GM12878 (cell line): ENCODE data around the gene DTNBP1. TPM values are rescaled to one million over a fixed set of nuclear protein-coding genes. Genes with fewer than 3 reads are reported as not detected.

Source experiments
- ATAC-seq: fragments of 200-7000 bp; cut with Tn5 transposase; 3 replicates; pipeline ENCODE4 v1.9.1; 2020; ENCODE audit warnings: mild to moderate bottlenecking, moderate library complexity
- BruUV-seq: library from RNA; stranded (reverse); fragments of 400-500 nt; replicated peaks from 2 replicates; lab custom pipeline; 2021; lab: Mats Ljungman, UMichigan
- CTCF ChIA-PET: fragments of 300-600 bp; sonication (Branson Sonifier 250); formaldehyde crosslinking; extraction: SDS; loops from one replicate; lab custom pipeline; 2021; ENCODE audit warnings: inconsistent platforms; lab: Yijun Ruan, JAX
- POLR2A ChIA-PET: fragments of 350-600 bp; formaldehyde crosslinking; extraction: SDS; loops from one replicate; lab custom pipeline; 2021; ENCODE audit warnings: inconsistent platforms; lab: Charles Lee
- RAD21 ChIA-PET: fragments of 300-600 bp; sonication (Branson Sonifier 250); formaldehyde crosslinking; loops from one replicate; lab custom pipeline; 2023; ENCODE audit warnings: antibody characterized with exemption; ENCODE audit not compliant: unreplicated experiment; lab: Charles Lee
- SMC1A ChIA-PET: fragments of 300-600 bp; sonication (Branson Sonifier 250); formaldehyde crosslinking; loops from one replicate; lab custom pipeline; 2023; ENCODE audit not compliant: unreplicated experiment, uncharacterized antibody; lab: Charles Lee
- DNase-seq: peaks from one replicate; pipeline ENCODE4 v3.0.0-alpha.2; 2011; ENCODE audit warnings: low read depth, low spot score
- FAIRE-seq: peaks from 3 replicates; lab custom pipeline; 2011; peaks lifted over from hg19 to GRCh38; lab: Jason Lieb, UNC
- H2AFZ ChIP-seq: 2 replicates; pipeline ENCODE4 v1.6.0; 2011; ENCODE audit warnings: low read depth, low read length, control low read depth; ENCODE audit not compliant: control insufficient read depth
- H3K27ac ChIP-seq: 2 replicates; pipeline ENCODE4 v1.5.1; 2011; ENCODE audit warnings: control low read depth; ENCODE audit not compliant: control insufficient read depth, insufficient read depth
- H3K27me3 ChIP-seq, 2 experiments: replicated peaks in 1 of 2; 2 replicates each; pipeline versions ENCODE4 v1.6.0 to v1.6.1; 2011; ENCODE audit warnings: low read length in 1 of 2; ENCODE audit not compliant: control insufficient read depth in 2 of 2, insufficient read depth in 2 of 2
- H3K36me3 ChIP-seq, 2 experiments: 2 replicates each; pipeline ENCODE4 v1.5.1; 2011; ENCODE audit warnings: low read length in 1 of 2; ENCODE audit not compliant: control insufficient read depth in 2 of 2, insufficient read depth in 2 of 2
- H3K4me1 ChIP-seq: 2 replicates; pipeline ENCODE4 v1.6.1; 2011; ENCODE audit warnings: mild to moderate bottlenecking, low read length, moderate library complexity, mixed read lengths; ENCODE audit not compliant: control insufficient read depth, insufficient read depth
- H3K4me2 ChIP-seq: 2 replicates; pipeline ENCODE4 v1.6.0; 2011; ENCODE audit warnings: control low read depth; ENCODE audit not compliant: control insufficient read depth, insufficient read depth
- H3K4me3 ChIP-seq: fragments of 200-600 bp; sonication (generic); 2 replicates; pipeline ENCODE4 v1.5.1; 2016
- H3K79me2 ChIP-seq: 2 replicates; pipeline ENCODE4 v1.6.0; 2011; ENCODE audit warnings: low read length; ENCODE audit not compliant: control insufficient read depth, insufficient read depth
- H3K9ac ChIP-seq: 2 replicates; pipeline ENCODE4 v1.8.0; 2011; ENCODE audit warnings: low read length, control low read depth, mixed read lengths; ENCODE audit not compliant: control insufficient read depth, insufficient read depth
- H3K9me3 ChIP-seq: replicated peaks from 3 replicates; pipeline ENCODE4 v1.5.1; 2011; ENCODE audit warnings: mild to moderate bottlenecking, low read length; ENCODE audit not compliant: control insufficient read depth, insufficient read depth
- H4K20me1 ChIP-seq: 2 replicates; pipeline ENCODE4 v1.6.0; 2011; ENCODE audit not compliant: control insufficient read depth, insufficient read depth
- E2F4 ChIP-seq: IDR thresholded peaks from 2 replicates; pipeline ENCODE4 v1.6.1; 2012; ENCODE audit warnings: low read depth, low read length, improper control_type of control experiment
- ESRRA ChIP-seq: IDR thresholded peaks from 2 replicates; pipeline ENCODE4 v1.6.1; 2012; ENCODE audit warnings: mild to moderate bottlenecking, low read length, improper control_type of control experiment
- MYB ChIP-seq: fragments of 150-350 bp; IDR thresholded peaks from 2 replicates; pipeline ENCODE4 v1.6.1; 2014; ENCODE audit warnings: mild to moderate bottlenecking, low read depth, low read length, borderline replicate concordance
- RAD51 ChIP-seq: fragments of 450-650 bp; IDR thresholded peaks from 2 replicates; pipeline ENCODE4 v1.6.1; 2016; ENCODE audit warnings: moderate library complexity, mild to moderate bottlenecking, inconsistent platforms
- SMARCA5 ChIP-seq: fragments of 450-650 bp; IDR thresholded peaks from 2 replicates; pipeline ENCODE4 v1.6.1; 2017; ENCODE audit warnings: mild to moderate bottlenecking
- USF1 ChIP-seq: IDR thresholded peaks from 2 replicates; pipeline ENCODE4 v1.6.1; 2011; ENCODE audit warnings: borderline replicate concordance, low read depth, mild to moderate bottlenecking, moderate library complexity, mixed read lengths, low read length; ENCODE audit not compliant: insufficient read depth; ENCODE audit errors: extremely low read length
- WGBS: methylation state at CpG from one replicate; pipeline ENCODE4 v1.1.6; 2016; ENCODE audit warnings: low lambda C conversion rate; ENCODE audit not compliant: insufficient replicate concordance, insufficient coverage; ENCODE audit errors: missing lambda C conversion rate; 5-methylcytosine and 5-hydroxymethylcytosine counted together
- in situ Hi-C: fragments of 300-500 bp; cut with MboI; formaldehyde crosslinking; loops from 9 replicates; pipeline ENCODE4 v1.14.3; 2018; ENCODE audit warnings: mixed read lengths
- intact Hi-C: fragments of 100-400 bp; cut with micrococcal nuclease; formaldehyde crosslinking; loops from one replicate; pipeline ENCODE4 v1.14.2; 2022; ENCODE audit not compliant: unreplicated experiment
- polyA plus RNA-seq, 11 experiments: library from polyadenylated mRNA; depleted of rRNA in 4 of 11; unstranded in 6 of 11; stranded (reverse) in 5 of 11; fragments of >200 nt; fragmentation: Nextera tagmentation in 4 of 11; fragmentation: Illumina TruSeq in 1 of 11; extraction: Ambion mirVana in 4 of 11; extraction: Trizol in 1 of 11; gene quantifications; 1 replicate in 1 of 11; 2 replicates in 10 of 11; pipeline versions ENCODE4 v1.2.1 to v1.2.3, GENCODE V29; 2011 to 2016; ENCODE audit warnings: inconsistent platforms in 2 of 11, missing spikeins in 2 of 11, low read depth in 1 of 11
- total RNA-seq, 4 experiments: library from RNA; depleted of rRNA in 3 of 4; stranded (reverse); fragments of >200 nt in 3 of 4; fragmentation: Illumina TruSeq in 1 of 4; extraction: Trizol in 1 of 4; gene quantifications; 2 replicates each; pipeline versions ENCODE4 v1.2.1 to v1.2.3, GENCODE V29; 2013 to 2021
- TF ChIP-seq, protein P1 (sequence below): fragments of 450-650 bp; IDR thresholded peaks from 2 replicates; pipeline ENCODE4 v1.6.1; 2017; ENCODE audit warnings: low read depth, mild to moderate bottlenecking, moderate library complexity
- TF ChIP-seq, protein P2 (sequence below): fragments of 450-650 bp; IDR thresholded peaks from 2 replicates; pipeline ENCODE4 v1.6.1; 2017; ENCODE audit warnings: mild to moderate bottlenecking, moderate library complexity

DTNBP1 gene
- total and polyA plus RNA-seq, 10 of the 15 experiments (the other 5 are each of a cell fraction or from before 2014, with no cell fraction given), result 7.1 to 40.3 (median 20.1) TPM

DNA sequence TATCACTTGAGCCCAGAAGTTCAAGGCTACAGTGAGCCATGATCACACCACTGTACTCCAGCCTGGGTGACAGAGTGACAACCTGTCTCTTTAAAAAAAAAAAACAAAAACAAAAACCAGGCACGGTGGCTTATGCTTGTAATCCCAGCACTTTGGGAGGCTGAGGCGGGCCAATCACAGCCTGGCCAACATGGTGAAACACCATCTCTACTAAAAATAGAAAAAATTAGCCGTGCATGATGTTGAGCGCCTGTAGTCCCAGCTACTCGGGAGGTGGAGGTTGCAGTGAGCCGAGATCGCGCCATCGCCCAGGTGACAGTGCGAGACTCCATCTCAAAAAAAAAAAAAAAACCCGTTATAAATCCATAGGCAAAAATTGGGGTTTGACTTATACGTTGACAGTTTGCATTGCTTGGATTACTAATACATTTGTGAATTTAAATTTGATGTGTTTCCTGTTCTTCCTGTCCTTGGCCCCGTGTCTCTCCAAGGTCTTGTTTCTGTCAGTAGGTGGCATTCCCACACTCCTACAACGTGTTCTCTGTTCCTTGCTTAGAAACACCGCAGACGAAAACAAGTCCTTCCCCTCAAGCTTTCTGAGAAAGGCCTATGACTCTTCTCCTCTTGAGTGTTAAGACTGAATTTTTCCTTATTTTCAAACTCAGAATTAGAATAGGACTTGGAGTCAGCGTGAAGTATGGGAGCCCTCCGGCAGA is 147.0 kb downstream of the DTNBP1 start:
- FAIRE-seq, result no peak
- intact Hi-C loops (no loop called here), in situ Hi-C loops (no loop called here)
- Histone ChIP-seq H3K4me3 (no peak overlapping the region), H3K79me2 (no peaks in the 10 kb centered on the region), H3K9me3 (no peaks in the 10 kb centered on the region), H3K4me2 (no peak overlapping the region), H3K36me3 (peaks cover 30 to 48% of the 10 kb centered on the region in 2 experiments), H2AFZ (no peak overlapping the region), H3K27ac (no peak overlapping the region), H4K20me1 (no peaks in the 10 kb centered on the region), H3K9ac (no peak overlapping the region), H3K27me3 (no peaks in the 10 kb centered on the region), H3K4me1 (no peaks in the 10 kb centered on the region)
- no peak for DNase-seq
- no peak for ATAC-seq
- BruUV-seq, result no TSS peak
- WGBS, result 88% methylated on average over 18 of the region's 18 CpGs
- TF ChIP-seq, protein P1, sequence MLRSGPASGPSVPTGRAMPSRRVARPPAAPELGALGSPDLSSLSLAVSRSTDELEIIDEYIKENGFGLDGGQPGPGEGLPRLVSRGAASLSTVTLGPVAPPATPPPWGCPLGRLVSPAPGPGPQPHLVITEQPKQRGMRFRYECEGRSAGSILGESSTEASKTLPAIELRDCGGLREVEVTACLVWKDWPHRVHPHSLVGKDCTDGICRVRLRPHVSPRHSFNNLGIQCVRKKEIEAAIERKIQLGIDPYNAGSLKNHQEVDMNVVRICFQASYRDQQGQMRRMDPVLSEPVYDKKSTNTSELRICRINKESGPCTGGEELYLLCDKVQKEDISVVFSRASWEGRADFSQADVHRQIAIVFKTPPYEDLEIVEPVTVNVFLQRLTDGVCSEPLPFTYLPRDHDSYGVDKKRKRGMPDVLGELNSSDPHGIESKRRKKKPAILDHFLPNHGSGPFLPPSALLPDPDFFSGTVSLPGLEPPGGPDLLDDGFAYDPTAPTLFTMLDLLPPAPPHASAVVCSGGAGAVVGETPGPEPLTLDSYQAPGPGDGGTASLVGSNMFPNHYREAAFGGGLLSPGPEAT, result no peak
- TF ChIP-seq USF1 (no peak), E2F4 (no peak), RAD51 (no peak), SMARCA5 (no peak), ESRRA (no peak), MYB (no peak)
- TF ChIP-seq, protein P2, sequence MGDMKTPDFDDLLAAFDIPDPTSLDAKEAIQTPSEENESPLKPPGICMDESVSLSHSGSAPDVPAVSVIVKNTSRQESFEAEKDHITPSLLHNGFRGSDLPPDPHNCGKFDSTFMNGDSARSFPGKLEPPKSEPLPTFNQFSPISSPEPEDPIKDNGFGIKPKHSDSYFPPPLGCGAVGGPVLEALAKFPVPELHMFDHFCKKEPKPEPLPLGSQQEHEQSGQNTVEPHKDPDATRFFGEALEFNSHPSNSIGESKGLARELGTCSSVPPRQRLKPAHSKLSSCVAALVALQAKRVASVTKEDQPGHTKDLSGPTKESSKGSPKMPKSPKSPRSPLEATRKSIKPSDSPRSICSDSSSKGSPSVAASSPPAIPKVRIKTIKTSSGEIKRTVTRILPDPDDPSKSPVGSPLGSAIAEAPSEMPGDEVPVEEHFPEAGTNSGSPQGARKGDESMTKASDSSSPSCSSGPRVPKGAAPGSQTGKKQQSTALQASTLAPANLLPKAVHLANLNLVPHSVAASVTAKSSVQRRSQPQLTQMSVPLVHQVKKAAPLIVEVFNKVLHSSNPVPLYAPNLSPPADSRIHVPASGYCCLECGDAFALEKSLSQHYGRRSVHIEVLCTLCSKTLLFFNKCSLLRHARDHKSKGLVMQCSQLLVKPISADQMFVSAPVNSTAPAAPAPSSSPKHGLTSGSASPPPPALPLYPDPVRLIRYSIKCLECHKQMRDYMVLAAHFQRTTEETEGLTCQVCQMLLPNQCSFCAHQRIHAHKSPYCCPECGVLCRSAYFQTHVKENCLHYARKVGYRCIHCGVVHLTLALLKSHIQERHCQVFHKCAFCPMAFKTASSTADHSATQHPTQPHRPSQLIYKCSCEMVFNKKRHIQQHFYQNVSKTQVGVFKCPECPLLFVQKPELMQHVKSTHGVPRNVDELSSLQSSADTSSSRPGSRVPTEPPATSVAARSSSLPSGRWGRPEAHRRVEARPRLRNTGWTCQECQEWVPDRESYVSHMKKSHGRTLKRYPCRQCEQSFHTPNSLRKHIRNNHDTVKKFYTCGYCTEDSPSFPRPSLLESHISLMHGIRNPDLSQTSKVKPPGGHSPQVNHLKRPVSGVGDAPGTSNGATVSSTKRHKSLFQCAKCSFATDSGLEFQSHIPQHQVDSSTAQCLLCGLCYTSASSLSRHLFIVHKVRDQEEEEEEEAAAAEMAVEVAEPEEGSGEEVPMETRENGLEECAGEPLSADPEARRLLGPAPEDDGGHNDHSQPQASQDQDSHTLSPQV, result no peak
- SMC1A ChIA-PET, result no interaction called here
- CTCF ChIA-PET, result interaction anchor here (0.6 kb wide), 1 partner anchor 229 kb away, joined by 3 read pairs; no protein-coding TSS in a partner anchor
- RAD21 ChIA-PET, result no interaction called here
- POLR2A ChIA-PET, result interaction anchor here (0.6 kb wide), 1 partner anchor 18 kb away, joined by 6 read pairs; no protein-coding TSS in a partner anchor
